IMR-90 (cell line): Measurements from ENCODE around the gene GPR141. TPM values are rescaled to one million over a fixed set of nuclear protein-coding genes. Genes with fewer than 3 reads are reported as not detected.

Source experiments
- ATAC-seq: fragments of 200-7000 bp; cut with Tn5 transposase; 2 replicates; pipeline ENCODE4 v1.9.1; 2020; ENCODE audit warnings: low read depth, mild to moderate bottlenecking, moderate library complexity
- BruUV-seq: library from RNA; stranded (reverse); fragments of 400-500 nt; replicated peaks from 2 replicates; lab custom pipeline; 2021; lab: Mats Ljungman, UMichigan
- CTCF ChIA-PET: fragments of 300-600 bp; formaldehyde crosslinking; extraction: SDS; loops from one replicate; lab custom pipeline; 2021; ENCODE audit warnings: antibody characterized with exemption; lab: Yijun Ruan, JAX
- POLR2A ChIA-PET: fragments of 300-600 bp; sonication (Branson Sonifier 250); formaldehyde crosslinking; loops from one replicate; lab custom pipeline; 2022; ENCODE audit warnings: antibody characterized with exemption; ENCODE audit not compliant: unreplicated experiment; lab: Charles Lee
- DNase-seq: peaks from one replicate; pipeline ENCODE4 v3.0.0; 2013
- H2AFZ ChIP-seq: replicated peaks from 2 replicates; pipeline ENCODE3; 2013; ENCODE audit warnings: low read length, mild to moderate bottlenecking; ENCODE audit not compliant: poor library complexity
- H2AK5ac ChIP-seq: 2 replicates; pipeline ENCODE4 v1.6.1; 2013; ENCODE audit warnings: low read depth, low read length, inconsistent platforms
- H2AK9ac ChIP-seq: replicated peaks from 2 replicates; pipeline ENCODE3; 2013; ENCODE audit warnings: mild to moderate bottlenecking, low read depth, low read length, moderate library complexity; ENCODE audit not compliant: poor library complexity
- H2BK120ac ChIP-seq: 2 replicates; pipeline ENCODE4 v1.6.1; 2013; ENCODE audit warnings: low read depth, low read length, inconsistent platforms
- H2BK15ac ChIP-seq: 3 replicates; pipeline ENCODE4 v1.6.1; 2013; ENCODE audit warnings: low read depth, low read length, inconsistent platforms
- H2BK20ac ChIP-seq: 2 replicates; pipeline ENCODE4 v1.6.1; 2013; ENCODE audit warnings: low read depth, mild to moderate bottlenecking, inconsistent platforms, low read length, moderate library complexity
- H2BK5ac ChIP-seq: 2 replicates; pipeline ENCODE4 v1.6.1; 2013; ENCODE audit warnings: mild to moderate bottlenecking, low read depth, low read length, inconsistent platforms; ENCODE audit not compliant: poor library complexity, severe bottlenecking
- H3K14ac ChIP-seq: replicated peaks from 2 replicates; pipeline ENCODE4 v1.6.1; 2013; ENCODE audit warnings: low read depth, low read length, inconsistent platforms
- H3K18ac ChIP-seq: 2 replicates; pipeline ENCODE4 v1.6.1; 2013; ENCODE audit warnings: low read depth, low read length, control low read depth
- H3K23ac ChIP-seq: 2 replicates; pipeline ENCODE4 v1.6.1; 2013; ENCODE audit warnings: low read depth, low read length, inconsistent platforms
- H3K27ac ChIP-seq: 2 replicates; pipeline ENCODE4 v1.5.1; 2013; ENCODE audit warnings: mild to moderate bottlenecking, control low read depth, low read length; ENCODE audit not compliant: insufficient read depth
- H3K27me3 ChIP-seq: 2 replicates; pipeline ENCODE4 v1.6.1; 2013; ENCODE audit warnings: low read length; ENCODE audit not compliant: control insufficient read depth, insufficient read depth
- H3K36me3 ChIP-seq: 2 replicates; pipeline ENCODE4 v1.6.1; 2013; ENCODE audit warnings: low read length, mixed read lengths; ENCODE audit not compliant: control insufficient read depth, insufficient read depth
- H3K4ac ChIP-seq: 2 replicates; pipeline ENCODE4 v1.6.1; 2013; ENCODE audit warnings: low read depth, low read length, inconsistent platforms
- H3K4me1 ChIP-seq: 2 replicates; pipeline ENCODE4 v1.6.1; 2013; ENCODE audit warnings: low read length, mixed read lengths; ENCODE audit not compliant: control insufficient read depth, insufficient read depth
- H3K4me2 ChIP-seq: 2 replicates; pipeline ENCODE4 v1.6.1; 2013; ENCODE audit warnings: low read depth, mild to moderate bottlenecking, control low read depth, low read length, moderate library complexity
- H3K4me3 ChIP-seq: 2 replicates; pipeline ENCODE4 v1.5.1; 2013; ENCODE audit warnings: low read depth, mild to moderate bottlenecking, control low read depth, low read length, moderate library complexity; ENCODE audit not compliant: insufficient read depth
- H3K56ac ChIP-seq: 2 replicates; pipeline ENCODE4 v1.6.1; 2013; ENCODE audit warnings: low read length, inconsistent platforms; ENCODE audit not compliant: insufficient read depth; ENCODE audit errors: extremely low read depth
- H3K79me1 ChIP-seq, 2 experiments: 2 replicates each; pipeline ENCODE4 v1.6.1; 2013; ENCODE audit warnings: low read length in 2 of 2, inconsistent platforms in 1 of 2, low read depth in 1 of 2
- H3K9ac ChIP-seq: 2 replicates; pipeline ENCODE4 v1.6.1; 2013; ENCODE audit warnings: low read depth, low read length, control low read depth
- H3K9me1 ChIP-seq: 2 replicates; pipeline ENCODE4 v1.6.1; 2013; ENCODE audit warnings: low read length, inconsistent platforms; ENCODE audit not compliant: insufficient read depth
- H3K9me3 ChIP-seq: 2 replicates; pipeline ENCODE4 v1.6.1; 2013; ENCODE audit warnings: low read length; ENCODE audit not compliant: control insufficient read depth, insufficient read depth
- H4K20me1 ChIP-seq: 2 replicates; pipeline ENCODE4 v1.6.1; 2013; ENCODE audit warnings: low read length, inconsistent platforms; ENCODE audit not compliant: insufficient read depth
- H4K5ac ChIP-seq: 2 replicates; pipeline ENCODE4 v1.6.1; 2013; ENCODE audit warnings: mild to moderate bottlenecking, low read depth, low read length, control low read depth
- H4K8ac ChIP-seq, 2 experiments: 2 replicates each; pipeline ENCODE4 v1.6.1; 2013; ENCODE audit warnings: low read depth in 2 of 2, low read length in 2 of 2, control low read depth in 1 of 2, inconsistent platforms in 1 of 2
- H4K91ac ChIP-seq: 2 replicates; pipeline ENCODE4 v1.6.1; 2013; ENCODE audit warnings: low read depth, low read length, inconsistent platforms; ENCODE audit not compliant: insufficient read depth
- BHLHE40 ChIP-seq: fragments of 150-350 bp; IDR thresholded peaks from 2 replicates; pipeline ENCODE4 v1.6.1; 2016; ENCODE audit warnings: mild to moderate bottlenecking, low read depth, low read length
- CHD1 ChIP-seq: IDR thresholded peaks from 2 replicates; pipeline ENCODE4 v1.6.1; 2012; ENCODE audit warnings: low read depth, low read length, improper control_type of control experiment
- FOS ChIP-seq: fragments of 150-350 bp; IDR thresholded peaks from 2 replicates; pipeline ENCODE4 v1.6.1; 2016; ENCODE audit warnings: low read depth, low read length
- NFE2L2 ChIP-seq: fragments of 150-350 bp; IDR thresholded peaks from 2 replicates; pipeline ENCODE4 v1.6.1; 2016; ENCODE audit warnings: low read depth, mild to moderate bottlenecking, low read length
- RAD21 ChIP-seq: IDR thresholded peaks from 2 replicates; pipeline ENCODE4 v1.6.1; 2012; ENCODE audit warnings: low read length, improper control_type of control experiment
- WGBS, 2 experiments: methylation state at CpG; one replicate each; pipeline versions ENCODE4 v1.1.5 to v1.1.7; 2013; ENCODE audit warnings: missing lambda C conversion rate in 2 of 2; ENCODE audit not compliant: insufficient read length in 1 of 2; ENCODE audit errors: extremely low coverage in 2 of 2; 5-methylcytosine and 5-hydroxymethylcytosine counted together
- dilution Hi-C: fragments of 300-500 bp; cut with HindIII; formaldehyde crosslinking; loops from one replicate; pipeline ENCODE4 v1.14.3; 2018; ENCODE audit warnings: low sequenced_read_pairs; ENCODE audit not compliant: unreplicated experiment
- in situ Hi-C: fragments of 300-500 bp; cut with MboI; formaldehyde crosslinking; loops from 3 replicates; pipeline ENCODE4 v1.14.3; 2019; ENCODE audit warnings: low sequenced_read_pairs, inconsistent platforms, mixed read lengths
- intact Hi-C: fragments of 100-400 bp; cut with micrococcal nuclease; formaldehyde crosslinking; loops from 2 replicates; pipeline ENCODE4 v1.10.0; 2022
- polyA plus RNA-seq, 3 experiments: library from polyadenylated mRNA; depleted of rRNA; stranded (reverse); fragments of >200 nt; gene quantifications; 2 replicates each; pipeline ENCODE4 v1.2.3, GENCODE V29; 2012; ENCODE audit warnings: low replicate concordance in 1 of 3
- total RNA-seq: library from RNA; depleted of rRNA; stranded (reverse); fragments of >200 nt; gene quantifications from 2 replicates; pipeline ENCODE4 v1.2.3, GENCODE V29; 2012
- TF ChIP-seq, protein P1 (sequence below): fragments of 150-350 bp; IDR thresholded peaks from 2 replicates; pipeline ENCODE4 v1.6.1; 2017; ENCODE audit warnings: mild to moderate bottlenecking, antibody characterized with exemption, low read length, low read depth

The GPR141 gene
- total and polyA plus RNA-seq, 2 of the 4 experiments (the other 2 are of a cell fraction), result not detected

DNA sequence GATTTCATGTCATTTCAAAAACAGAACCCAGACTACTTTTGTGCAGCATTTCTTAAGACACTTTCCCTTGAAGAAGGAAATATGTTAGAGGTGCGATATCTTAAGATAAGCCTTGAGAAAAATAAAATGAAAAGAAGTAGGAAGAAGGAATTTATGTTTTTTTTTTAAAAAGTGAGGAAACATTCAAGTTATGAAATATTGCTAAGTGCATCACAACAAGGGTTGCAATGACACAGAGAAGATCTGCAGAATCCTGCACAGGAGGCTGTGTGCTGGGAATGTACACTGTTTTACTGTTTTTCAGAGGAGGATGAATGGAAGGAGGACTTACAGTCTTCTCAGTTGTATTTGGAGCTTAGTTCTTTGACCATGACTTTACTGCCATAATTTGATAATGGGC lies 85.0 kb downstream of the GPR141 start:
- H2BK15ac ChIP-seq, result no peak overlapping the region
- no peak overlapping the region for H3K9ac ChIP-seq
- no TSS peak for BruUV-seq
- no peak overlapping the region for H4K91ac ChIP-seq
- no peaks in the 10 kb centered on the region for H3K36me3 ChIP-seq
- no peaks in the 10 kb centered on the region for H3K9me1 ChIP-seq
- in situ Hi-C loops, result no loop called here
- no peak overlapping the region for H2AK9ac ChIP-seq
- no peak overlapping the region for H2AFZ ChIP-seq
- ChIA-PET CTCF (no interaction called here), POLR2A (no interaction called here)
- H3K4me3 ChIP-seq, result no peak overlapping the region
- H3K14ac ChIP-seq, result no peak overlapping the region
- no peak overlapping the region for H2AK5ac ChIP-seq
- no peak overlapping the region for H3K56ac ChIP-seq
- H2BK120ac ChIP-seq, result no peak overlapping the region
- WGBS, 2 experiments, result 100% methylated on average over 1 of the region's 1 CpG; no CpG with 5 or more reads in 1 of the 2 experiments
- intact Hi-C loops, result no loop called here
- no peak overlapping the region for H3K4me2 ChIP-seq
- H3K79me1 ChIP-seq, result no peaks in the 10 kb centered on the region
- no peaks in the 10 kb centered on the region for H4K20me1 ChIP-seq
- H2BK5ac ChIP-seq, result no peak overlapping the region
- TF ChIP-seq, protein P1, sequence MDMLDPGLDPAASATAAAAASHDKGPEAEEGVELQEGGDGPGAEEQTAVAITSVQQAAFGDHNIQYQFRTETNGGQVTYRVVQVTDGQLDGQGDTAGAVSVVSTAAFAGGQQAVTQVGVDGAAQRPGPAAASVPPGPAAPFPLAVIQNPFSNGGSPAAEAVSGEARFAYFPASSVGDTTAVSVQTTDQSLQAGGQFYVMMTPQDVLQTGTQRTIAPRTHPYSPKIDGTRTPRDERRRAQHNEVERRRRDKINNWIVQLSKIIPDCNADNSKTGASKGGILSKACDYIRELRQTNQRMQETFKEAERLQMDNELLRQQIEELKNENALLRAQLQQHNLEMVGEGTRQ, result no peak
- no peak for TF ChIP-seq RAD21
- TF ChIP-seq CHD1, result no peak
- no peak for TF ChIP-seq NFE2L2
- TF ChIP-seq BHLHE40, result no peak
- TF ChIP-seq FOS, result no peak
- H4K5ac ChIP-seq, result no peak overlapping the region
- no peak for DNase-seq
- H3K9me3 ChIP-seq, result peaks cover 12% of the 10 kb centered on the region
- H3K27me3 ChIP-seq, result no peaks in the 10 kb centered on the region
- no peak overlapping the region for H2BK20ac ChIP-seq
- no peak overlapping the region for H3K18ac ChIP-seq
- no peak overlapping the region for H3K23ac ChIP-seq
- no peak overlapping the region for H3K4ac ChIP-seq
- H4K8ac ChIP-seq, result no peak overlapping the region
- H3K27ac ChIP-seq, result no peak overlapping the region
- no peak for ATAC-seq
- dilution Hi-C loops, result no loop called here
- no peaks in the 10 kb centered on the region for H3K4me1 ChIP-seq
